GM10248 (cell line): Measurements from ENCODE around the gene BNIPL.

Experiments
- CTCF ChIA-PET: fragments of 300-600 bp; sonication (Branson Sonifier 250); formaldehyde crosslinking; extraction: SDS; loops from one replicate; lab custom pipeline; 2021; ENCODE audit warnings: antibody characterized with exemption; lab: Yijun Ruan, JAX
- POLR2A ChIA-PET: fragments of 350-650 bp; sonication (Branson Sonifier 250); formaldehyde crosslinking; extraction: SDS; loops from one replicate; lab custom pipeline; 2020; ENCODE audit warnings: antibody characterized with exemption; lab: Yijun Ruan, JAX
- DNase-seq: peaks from one replicate; pipeline ENCODE4 v3.0.0; 2012; ENCODE audit errors: extremely low spot score
- TF ChIP-seq, protein P1 (sequence below): IDR thresholded peaks from 2 replicates; pipeline ENCODE4 v1.5.1; 2012; ENCODE audit warnings: mild to moderate bottlenecking, low read depth; ENCODE audit errors: extremely low read depth, missing control alignments, control extremely low read depth

Gene BNIPL

DNA sequence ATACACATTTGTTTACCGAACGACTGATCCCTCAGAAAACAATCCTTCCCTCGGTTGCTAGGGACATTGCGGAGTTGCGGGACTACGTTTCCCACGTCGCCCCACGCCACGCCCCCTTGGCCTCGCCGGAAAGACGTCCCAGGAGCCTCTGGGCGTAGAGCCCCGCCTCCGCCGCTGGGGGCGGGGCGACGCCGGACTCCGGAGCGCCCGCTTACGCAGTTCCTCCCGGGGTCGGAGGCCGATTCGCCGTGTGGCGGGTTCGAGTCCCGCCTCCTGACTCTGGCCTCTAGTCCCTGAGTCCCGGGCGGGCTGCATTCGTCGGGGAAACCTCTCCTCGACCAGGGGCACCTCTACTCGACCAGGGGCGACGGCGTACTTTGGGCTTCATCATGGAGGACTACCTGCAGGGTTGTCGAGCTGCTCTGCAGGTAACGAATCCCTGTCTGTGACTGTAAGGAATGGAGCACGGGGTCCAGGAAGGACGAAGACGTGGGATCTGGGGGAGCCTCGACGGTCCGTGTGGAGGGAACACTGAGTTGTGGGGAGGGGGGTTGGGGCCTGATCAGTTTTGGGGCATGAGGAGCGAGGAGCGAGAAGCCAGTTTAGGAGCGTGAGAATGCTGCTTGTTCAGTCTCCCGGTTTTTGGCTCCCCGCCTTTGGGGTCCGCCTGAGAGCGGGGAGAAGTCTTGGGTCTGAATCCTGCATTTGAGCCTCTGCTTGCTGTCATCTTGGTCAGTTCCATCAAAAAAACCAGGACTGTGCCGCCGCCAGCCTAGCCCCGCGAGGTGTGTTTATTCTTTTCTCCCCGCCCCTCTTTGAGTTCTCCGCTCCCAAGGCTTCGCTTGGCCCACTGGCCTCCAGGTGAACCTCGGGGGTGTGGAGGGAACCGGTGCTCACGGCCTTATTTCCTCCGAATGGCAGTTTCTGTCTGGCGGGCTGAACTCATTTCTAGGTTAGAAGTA lies 27.9 kb upstream of the BNIPL start, which contains the start of gene PRUNE1:
PRUNE1 (plus strand) TSS at position 206 of the 962 bp plus-strand sequence; CDS start at position 390, 184 bp downstream.
- ChIA-PET CTCF (interaction anchor here (3.4 kb wide), 1 partner anchor 13 kb away, joined by 9 read pairs; no protein-coding TSS in a partner anchor), POLR2A (no interaction called here)
- DNase-seq: peak; percentile 99
- TF ChIP-seq, protein P1, sequence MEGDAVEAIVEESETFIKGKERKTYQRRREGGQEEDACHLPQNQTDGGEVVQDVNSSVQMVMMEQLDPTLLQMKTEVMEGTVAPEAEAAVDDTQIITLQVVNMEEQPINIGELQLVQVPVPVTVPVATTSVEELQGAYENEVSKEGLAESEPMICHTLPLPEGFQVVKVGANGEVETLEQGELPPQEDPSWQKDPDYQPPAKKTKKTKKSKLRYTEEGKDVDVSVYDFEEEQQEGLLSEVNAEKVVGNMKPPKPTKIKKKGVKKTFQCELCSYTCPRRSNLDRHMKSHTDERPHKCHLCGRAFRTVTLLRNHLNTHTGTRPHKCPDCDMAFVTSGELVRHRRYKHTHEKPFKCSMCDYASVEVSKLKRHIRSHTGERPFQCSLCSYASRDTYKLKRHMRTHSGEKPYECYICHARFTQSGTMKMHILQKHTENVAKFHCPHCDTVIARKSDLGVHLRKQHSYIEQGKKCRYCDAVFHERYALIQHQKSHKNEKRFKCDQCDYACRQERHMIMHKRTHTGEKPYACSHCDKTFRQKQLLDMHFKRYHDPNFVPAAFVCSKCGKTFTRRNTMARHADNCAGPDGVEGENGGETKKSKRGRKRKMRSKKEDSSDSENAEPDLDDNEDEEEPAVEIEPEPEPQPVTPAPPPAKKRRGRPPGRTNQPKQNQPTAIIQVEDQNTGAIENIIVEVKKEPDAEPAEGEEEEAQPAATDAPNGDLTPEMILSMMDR: no peak

DNA sequence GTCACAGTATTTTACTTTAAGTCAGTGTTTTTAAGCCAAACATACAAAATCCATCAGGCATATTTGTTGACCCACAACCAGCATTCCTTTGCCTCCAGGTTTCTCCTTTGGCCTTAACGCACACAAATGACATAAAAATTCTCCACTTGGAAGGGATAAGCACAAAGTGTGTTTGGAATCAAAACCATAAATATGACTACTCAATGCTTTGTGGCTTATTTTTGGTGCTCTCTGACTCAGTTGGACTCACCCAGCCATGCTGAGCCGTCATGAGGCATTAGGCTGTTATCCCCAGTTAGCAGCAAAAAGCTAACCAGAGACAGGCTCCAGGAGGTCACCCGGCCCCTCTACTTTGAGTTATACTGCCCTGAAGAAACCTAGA lies 27.2 kb upstream of the BNIPL start:
- ChIA-PET POLR2A (no interaction called here), CTCF (interaction anchor here (3.4 kb wide), 1 partner anchor 13 kb away, joined by 9 read pairs; no protein-coding TSS in a partner anchor)
- DNase-seq: no peak
- TF ChIP-seq, protein P1: no peak

DNA sequence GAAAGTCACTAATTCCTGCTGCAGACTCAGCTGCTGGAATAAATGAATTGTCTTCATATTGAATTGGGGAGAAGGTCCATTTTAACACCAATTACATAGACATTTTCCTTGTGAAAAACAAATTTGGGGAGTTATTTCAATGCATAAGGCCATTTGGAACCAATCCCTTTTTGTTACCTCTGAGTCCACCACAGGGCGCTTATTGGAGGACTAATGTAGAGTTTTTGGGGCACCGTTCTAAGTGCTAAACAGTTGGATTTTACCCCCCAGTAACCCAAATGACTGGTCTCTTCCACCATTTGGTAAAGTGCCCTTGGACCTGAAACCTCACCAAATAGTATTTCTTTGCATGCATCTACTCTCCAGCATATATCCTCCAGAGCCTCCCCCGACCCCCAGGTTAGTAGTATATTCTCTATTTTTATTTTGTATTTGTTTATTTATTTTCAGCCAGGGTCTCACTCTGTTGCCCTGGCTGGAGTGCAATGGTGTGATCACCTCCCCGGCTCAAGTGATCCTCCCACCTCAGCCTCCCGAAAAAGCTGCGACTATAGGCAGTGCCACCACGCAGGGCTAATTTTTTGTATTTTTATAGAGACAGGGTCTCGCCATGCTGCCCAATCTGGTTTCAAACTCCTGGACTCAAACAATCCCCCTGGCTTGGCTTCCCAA lies 26.6 kb upstream of the BNIPL start:
- POLR2A ChIA-PET: no interaction called here
- TF ChIP-seq, protein P1: no peak

DNA sequence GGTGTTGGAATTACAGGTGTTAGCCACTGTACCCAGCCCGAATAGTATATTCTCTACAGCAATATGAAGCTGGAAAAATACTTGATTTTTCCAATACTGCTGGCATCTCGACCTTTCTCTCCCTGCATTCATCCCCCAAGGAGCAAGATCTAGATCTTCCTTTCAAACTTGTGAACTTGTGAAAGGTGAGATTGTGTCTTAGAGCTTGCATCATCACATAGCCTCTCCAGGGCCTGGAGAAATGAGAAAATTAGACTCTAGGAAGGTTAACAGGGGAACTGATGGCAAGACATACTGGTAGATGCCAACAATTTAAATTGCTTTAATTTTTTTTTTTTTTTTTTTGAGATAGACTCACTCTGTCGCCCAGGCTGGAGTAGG lies 26.1 kb upstream of the BNIPL start:
- no peak for DNase-seq
- TF ChIP-seq, protein P1: no peak
- ChIA-PET POLR2A (no interaction called here), CTCF (interaction anchor here (3.4 kb wide), 1 partner anchor 14 kb away, joined by 9 read pairs; no protein-coding TSS in a partner anchor)

More for the DNA sequence above, 26.6 kb upstream of the BNIPL start:
- no peak for DNase-seq
- CTCF ChIA-PET: interaction anchor here (3.4 kb wide), 1 partner anchor 14 kb away, joined by 9 read pairs; no protein-coding TSS in a partner anchor

DNA sequence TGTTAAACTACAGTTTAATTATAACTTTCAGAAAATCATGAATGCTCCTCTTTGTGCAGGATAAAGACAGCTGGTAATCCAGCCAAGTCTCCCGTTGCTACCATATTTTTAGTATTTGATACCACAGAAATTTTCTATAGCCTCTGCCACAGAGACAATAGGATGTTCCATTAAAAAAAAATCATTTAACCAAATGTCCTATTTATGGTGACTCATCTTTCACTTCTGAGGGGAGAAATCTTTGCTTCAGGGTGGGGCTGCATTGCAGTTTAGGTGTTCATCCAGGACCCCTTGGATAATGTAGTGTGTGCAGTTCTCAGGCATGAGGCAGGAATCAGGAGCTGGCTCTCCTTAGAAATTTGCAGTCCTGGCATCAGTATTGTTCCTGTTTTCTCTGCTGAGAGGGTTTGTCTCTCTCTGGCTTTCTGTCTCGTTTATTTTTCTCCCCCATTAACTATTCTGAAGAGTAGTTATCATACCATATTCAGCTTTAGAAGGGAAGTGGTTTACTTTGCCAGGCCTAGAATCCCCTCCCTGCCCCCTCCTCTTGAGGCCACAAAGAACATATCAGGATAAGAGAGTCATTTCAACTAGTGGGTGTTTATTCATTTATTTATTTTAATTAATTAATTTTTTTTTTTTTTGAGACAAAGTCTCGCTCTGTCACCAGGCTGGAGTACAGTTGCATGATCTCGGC lies 25.1 kb upstream of the BNIPL start:
- ChIA-PET CTCF (interaction anchor here (1.0 to 3.4 kb wide), 4 partner anchors 11 to 145 kb away, joined by 3 to 12 read pairs (median 7); partner anchors contain the start of gene TNFAIP8L2), POLR2A (no interaction called here)
- TF ChIP-seq, protein P1: no peak
- no peak for DNase-seq
